ENCODE measurements around the gene EPAS1.

GRCh38 chr2:46422717-46423394 is 125.6 kb downstream of the EPAS1 start:
- TF ChIP-seq CTCF (IDR thresholded peaks at IDR 0.05) (no peak), POLR2A (IDR thresholded peaks at IDR 0.05) (no peak)

Measured in heart left ventricle (tissue), 13 donors.